Stimulated activated CD8-positive, alpha-beta memory T cell treated with anti-CD3 and anti-CD28 coated beads, Interleukin-15, amount 100 ng/mL, for 24 hours (primary cell): ENCODE data around the gene XIRP2.
"Not testable (repeated sequence)": the region's sequence is repeated elsewhere in the genome, so short reads cannot be mapped to it uniquely, and the experiment has no call there.

Experiments used
- DNase-seq: peaks from one replicate; pipeline ENCODE4 v3.0.0-alpha.2; 2020; ENCODE audit warnings: low read depth

Gene XIRP2

DNA sequence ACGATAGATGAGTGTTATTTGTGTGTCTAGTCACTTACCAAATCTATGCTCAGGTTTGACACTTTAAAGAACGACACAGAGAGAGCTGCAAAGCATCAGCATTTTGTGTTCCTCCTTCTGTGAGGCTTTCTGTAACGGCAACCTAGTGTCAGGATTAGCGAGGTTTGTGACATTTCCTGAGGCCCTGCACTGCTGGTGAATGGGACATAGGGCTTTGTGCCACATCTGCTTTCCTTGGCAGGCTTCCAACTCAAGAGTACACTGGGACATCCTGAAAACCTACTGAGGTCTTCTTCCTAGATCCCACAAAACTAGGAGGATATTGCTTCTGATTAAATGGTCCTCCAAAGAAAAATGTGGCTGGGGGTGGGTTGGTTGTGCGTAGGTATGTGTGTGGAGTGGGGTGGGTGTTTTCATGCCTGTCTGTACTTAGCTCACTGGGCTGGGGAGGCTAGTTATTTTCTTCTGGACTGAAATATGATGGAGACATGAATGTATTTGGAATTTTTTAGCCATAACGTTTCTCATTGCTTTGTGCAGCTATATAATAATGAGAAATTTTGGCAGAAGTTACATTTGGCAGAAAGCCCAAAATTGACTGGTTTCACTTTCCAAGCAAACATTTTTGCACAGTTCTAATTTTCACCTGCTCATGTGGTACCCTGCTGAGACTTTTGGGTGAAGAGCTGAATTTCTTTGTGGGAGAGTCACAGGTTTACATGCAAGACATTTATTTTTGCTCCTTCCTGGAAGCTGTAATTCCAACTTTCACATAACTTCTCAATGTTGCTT, 308.4 kb downstream of the XIRP2 start:
- DNase-seq = no peak

DNA sequence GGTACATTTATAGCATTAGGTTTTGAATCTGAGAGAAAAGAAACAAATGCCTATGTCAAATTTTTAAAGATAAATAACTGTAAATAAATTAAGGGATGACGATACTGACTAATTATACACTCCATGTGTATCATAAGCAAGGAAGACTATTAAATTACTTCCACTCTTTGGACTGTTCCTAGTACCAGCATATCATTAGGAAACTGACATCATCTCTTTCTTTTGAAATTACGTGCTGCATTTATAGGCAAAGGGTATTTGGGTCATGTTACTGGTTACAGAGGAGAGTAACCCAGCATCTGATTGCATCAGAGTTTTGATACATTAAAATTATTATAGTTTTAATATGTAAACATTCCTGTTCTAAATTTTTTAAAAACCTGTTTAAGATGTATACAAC, 309.7 kb downstream of the XIRP2 start:
- no peak for DNase-seq

DNA sequence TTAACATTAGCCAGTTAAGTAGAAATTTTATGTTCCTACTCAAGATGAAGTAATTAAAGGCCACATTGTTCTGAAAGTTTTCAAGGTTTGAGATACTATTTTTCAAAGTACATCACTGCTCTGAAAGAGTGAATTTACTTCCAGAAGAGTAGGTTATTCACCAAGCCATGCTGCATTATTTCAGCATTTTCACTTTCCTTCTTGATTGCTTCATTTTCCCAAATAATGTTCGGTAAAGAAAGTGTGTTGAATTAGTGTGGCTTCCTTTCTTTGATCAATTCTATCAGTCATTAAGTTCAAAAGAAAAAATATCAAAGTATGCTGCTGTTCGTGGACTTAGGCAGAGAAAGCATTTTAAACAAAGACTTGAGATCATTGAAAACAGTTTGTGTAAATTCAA, 310.3 kb downstream of the XIRP2 start:
- no peak for DNase-seq

DNA sequence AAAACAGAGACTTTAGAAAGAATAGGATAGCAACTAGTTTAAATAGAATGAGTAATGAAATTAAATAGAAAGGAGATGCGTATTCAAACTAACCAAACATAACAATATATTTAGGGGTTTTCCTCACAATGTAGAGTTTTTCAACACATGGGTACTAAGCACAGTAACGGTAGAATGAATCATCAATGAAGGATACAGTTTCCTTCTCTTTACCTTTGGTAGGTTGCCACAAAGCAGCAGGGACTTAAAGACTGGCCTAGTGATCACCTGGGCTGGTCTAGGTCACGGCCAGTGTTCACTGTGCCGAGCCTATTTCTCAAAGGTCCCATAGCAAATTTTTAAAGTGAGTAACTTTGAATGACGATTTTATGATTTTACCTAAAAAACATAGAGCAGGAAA, 311.7 kb downstream of the XIRP2 start:
- DNase-seq = no peak

DNA sequence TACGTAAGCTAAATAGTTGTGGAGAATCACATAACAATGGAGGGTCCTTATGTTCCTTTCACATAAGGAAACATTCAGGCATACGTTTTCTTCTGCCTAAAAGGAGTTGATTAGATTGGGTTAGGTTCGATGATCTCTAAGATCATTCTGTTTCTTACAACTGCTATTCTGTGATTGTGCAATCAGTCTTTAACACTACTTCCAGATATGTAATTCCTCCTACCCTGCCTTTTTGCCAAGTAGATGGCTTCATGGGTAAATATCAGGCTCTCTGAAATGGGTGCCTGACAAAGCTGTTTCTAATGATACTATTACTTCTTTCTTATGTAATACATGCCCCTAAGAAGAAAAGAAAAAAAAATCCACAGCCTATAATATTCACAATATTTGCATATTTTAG, 321.5 kb downstream of the XIRP2 start:
- DNase-seq = no peak

DNA sequence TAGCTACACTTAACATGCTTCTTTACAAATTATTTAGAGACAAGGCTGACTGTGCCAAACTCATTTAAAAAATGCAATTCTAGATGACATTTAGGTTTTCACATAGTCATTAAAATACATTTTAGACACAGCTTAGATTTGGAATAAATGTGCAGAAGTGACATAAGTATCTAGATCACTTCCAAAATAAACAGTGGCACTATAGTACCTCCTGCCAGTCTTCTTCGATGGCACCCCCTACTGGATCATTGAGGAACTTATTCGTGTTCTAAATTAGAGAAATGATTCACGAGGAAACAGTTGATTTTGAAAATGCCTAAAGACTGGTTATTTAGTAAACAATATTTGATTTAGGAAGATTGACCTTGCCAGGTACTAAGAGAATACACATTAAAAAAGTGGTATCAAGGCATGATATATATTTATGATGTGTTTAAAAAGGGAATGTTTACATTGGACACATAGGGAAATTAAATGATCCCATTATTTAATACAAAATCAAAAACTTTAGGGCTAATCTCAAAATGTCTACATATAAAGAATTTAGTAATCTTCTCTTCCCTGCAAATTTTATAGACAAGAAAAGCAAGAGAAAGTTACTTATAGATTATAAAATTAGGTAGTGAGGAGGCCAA, 323.9 kb downstream of the XIRP2 start:
- no peak for DNase-seq

DNA sequence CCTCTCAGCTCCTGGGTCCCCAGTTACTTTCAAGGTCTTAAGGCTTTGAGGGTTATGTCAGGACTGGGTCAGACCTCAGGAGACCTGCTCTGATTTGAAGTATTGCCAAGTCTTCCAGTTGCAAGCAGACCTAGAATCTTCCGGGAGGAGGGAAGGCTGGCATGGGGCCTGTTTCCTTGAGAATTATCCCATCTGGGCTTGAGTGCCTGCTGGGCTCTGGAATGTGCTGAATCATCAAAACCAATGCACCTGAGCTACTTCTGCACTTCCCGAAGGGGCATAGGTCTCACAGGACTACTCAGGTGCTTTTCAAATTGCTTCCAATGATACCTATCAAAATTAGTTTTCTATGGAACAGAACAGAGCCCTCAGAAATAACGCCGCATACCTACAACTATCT, 327.3 kb downstream of the XIRP2 start:
- DNase-seq = no peak

DNA sequence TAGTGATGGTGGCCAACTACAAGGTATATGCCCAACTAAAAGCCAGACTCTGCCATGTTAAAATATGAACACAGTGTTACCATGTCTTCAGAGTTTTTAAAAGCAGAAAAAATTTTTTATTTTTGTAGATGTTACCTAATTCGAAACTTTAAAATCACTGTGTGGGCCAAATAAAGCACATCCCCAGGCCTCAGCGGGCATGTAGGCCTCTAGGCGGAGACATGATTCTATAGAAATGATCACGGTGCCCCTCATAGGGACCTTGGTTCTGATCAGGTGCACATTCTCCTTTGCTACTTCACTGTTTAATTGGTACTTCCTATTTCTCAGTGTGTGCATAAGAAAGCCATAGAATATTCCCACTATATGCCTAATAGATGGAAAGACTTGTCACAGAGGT, 349.2 kb downstream of the XIRP2 start:
- DNase-seq = no peak

DNA sequence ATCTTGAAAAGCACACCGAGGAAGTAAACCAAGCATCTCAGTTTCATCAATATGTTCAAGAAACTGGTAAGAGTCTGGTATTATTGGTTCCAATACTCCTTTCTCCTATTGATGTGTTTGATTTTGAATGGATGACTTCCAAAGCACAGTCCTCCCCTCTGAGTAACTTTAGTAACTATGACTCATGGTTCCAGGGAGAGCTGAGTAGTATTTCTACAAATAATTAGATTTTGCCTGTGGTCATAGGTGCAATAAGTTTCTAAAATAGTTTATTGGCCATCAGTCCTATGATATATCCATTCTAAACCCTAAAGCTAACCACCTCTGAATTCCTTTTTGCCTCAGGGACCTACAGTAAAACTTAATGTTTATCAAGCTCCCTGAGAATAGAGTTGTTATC, 352.4 kb downstream of the XIRP2 start:
- no peak for DNase-seq

DNA sequence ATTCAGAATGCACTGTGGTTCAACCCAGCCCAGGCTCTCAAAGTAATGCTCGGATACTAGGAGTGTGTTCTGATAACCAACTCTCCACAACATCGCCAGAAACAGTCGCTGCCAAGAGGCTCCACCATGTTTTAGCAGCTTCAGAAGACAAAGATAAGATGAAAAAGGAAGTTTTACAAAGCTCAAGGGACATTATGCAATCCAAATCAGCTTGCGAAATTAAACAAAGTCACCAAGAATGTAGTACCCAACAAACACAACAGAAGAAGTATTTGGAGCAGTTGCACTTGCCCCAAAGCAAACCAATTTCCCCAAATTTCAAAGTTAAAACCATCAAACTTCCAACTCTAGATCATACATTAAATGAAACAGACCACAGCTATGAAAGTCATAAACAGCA, 360.9 kb downstream of the XIRP2 start:
- no peak for DNase-seq

DNA sequence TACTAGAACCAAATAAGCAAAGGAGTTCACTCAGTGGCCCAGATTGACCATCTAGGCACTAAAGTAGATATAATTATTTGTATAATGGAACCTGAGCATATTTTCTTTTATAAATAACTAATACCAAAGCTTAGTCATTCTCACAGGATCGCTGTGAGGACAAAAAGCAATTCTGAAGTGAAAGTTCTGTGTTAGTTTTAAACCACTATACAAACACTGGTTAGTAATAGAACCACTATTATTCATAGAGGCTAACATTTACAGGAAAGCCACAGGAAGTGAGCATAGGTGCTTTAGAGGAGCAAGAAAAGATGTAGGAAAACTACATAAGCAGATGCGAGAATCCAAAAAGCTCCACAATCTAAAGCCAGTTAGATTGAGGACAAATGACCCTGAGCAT, 364.7 kb downstream of the XIRP2 start:
- no peak for DNase-seq

DNA sequence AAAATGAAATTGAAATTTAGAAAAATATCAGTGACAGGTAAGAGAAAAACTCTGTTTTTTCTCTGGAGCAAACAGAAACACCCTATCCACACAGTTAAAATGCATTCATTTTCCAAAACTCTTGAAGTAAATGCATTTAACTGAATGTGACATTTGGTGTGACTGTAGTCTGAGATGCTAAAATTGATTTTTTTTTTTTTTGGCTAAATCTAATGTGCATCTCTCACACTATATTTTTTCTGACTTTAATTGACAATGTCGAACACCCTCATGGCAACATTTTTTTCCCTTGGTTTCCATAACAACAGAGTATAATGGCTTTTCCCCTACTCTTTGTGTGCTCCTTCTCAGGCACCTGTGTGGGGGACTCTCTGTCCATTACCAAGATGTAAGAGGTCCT, 366.4 kb downstream of the XIRP2 start:
- no peak for DNase-seq

DNA sequence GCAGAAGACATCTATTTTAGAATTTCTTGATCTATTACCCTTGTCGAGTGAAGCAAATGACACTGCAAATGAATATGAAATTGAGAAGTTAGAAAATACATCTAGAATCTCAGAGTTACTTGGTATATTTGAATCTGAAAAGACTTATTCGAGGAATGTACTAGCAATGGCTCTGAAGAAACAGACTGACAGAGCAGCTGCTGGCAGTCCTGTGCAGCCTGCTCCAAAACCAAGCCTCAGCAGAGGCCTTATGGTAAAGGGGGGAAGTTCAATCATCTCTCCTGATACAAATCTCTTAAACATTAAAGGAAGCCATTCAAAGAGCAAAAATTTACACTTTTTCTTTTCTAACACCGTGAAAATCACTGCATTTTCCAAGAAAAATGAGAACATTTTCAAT, 370.4 kb downstream of the XIRP2 start:
- no peak for DNase-seq

DNA sequence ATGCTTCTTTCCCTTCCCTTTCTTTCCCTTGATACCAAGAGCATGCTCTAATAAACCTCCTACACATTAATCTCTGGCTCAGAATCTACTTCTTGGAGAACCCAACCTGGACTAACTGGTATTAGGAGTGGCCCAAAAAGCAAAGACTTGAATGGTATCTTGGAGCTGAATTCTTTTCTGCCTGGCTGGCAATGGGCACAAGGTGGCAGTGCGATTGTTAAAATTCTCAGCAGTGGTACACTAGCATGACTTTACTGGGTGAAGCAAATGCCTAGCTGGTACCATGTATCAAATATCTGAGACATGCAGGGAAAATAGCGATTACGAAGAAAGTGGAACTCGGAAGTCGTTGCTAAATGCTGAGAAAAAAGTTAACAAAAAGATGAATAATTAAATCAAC, 376.1 kb downstream of the XIRP2 start:
- DNase-seq = no peak

DNA sequence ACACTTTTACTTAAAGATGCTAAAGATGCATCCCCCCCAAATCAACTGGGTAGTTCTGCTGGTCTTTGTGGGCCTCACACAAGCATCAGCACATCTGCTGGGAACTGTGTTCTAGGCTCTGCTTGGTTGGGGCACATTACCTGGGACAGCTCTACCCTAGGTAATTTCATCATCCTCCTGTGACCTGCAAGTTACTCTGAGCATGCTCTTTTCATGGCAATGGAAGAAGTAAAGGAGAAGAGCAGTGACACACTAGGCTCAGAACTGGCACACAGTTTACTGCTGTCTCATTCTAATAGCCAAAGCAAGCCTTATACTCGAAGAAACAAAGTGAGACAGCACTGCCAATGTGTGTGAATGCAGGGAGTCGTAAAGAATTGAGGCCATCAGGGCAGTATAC, 376.7 kb downstream of the XIRP2 start:
- no peak for DNase-seq

DNA sequence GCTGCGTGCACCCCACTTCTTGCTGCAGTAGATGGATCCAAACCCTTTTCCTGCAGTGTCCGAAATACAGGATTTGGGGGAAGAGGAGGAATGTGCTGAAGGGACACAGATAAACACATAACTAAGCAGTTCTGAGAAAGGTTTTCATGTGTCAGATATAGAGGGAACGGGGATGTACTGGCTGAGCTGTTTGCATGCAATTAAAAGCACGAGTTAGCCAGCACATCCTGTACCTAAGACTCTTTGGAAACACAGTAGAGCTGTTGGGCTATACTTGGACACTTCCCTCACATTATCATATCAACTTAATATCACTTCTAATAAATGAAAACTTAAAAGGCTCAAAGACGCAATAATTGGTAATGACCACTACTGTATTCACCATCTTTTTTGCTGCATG, 377.4 kb downstream of the XIRP2 start:
- DNase-seq = no peak

DNA sequence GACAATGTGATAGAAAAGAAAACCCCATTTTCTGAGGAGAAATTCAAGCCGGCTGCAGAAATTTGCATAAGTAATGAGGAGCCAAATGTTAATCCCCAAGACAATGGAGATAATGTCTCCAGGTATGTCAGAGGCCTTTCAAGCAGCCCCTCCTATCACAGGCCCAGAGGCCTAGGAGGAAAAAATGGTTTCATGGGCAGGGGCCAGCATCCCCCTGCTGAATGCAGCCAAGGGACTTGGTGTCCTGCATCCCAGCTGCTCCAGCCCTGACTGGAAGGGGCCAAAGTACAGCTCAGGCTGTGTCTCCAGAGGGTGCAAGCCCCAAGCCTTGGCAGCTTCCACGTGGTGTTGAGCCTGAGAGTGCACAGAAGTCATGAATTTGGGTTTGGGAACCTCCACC, 380.0 kb downstream of the XIRP2 start:
- DNase-seq = not testable (repeated sequence)

DNA sequence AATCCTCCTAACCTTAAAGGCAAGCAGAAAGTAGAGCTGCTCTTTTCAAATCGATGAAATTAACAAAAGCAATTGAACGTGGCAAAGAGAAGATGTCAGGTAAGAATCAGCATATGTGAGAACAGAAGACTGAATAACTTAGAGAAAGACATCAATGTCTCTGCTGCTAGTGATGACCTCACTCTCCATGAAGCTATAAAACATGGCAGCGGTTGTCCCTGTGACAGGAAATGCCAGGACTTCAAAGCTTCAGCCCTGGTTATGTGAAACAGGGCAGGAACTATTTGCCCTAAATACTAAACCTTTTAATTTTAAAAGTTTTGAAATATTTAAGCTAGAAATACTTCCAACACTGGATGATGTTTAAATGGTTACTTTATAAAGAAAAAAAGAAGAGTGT, 383.7 kb downstream of the XIRP2 start:
- DNase-seq = no peak

DNA sequence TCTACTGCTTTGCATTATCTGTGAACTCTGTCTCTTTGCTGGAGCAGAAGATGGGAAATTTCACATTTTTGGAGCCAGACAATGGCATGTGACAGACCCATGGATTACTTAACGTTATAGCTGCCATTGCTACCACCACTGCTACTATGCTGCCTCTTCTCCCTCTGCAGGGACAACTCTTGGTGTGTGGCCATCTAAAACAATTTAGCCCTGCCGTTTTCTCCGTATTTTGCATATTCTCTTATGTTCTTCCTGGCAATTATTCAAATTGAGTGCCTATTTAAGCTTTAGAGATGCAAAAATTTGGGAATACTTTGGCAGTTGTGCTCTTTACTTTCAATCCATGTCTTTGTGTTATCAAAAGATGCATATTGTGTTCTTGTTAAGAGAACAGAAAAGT, 386.8 kb downstream of the XIRP2 start:
- DNase-seq = no peak

DNA sequence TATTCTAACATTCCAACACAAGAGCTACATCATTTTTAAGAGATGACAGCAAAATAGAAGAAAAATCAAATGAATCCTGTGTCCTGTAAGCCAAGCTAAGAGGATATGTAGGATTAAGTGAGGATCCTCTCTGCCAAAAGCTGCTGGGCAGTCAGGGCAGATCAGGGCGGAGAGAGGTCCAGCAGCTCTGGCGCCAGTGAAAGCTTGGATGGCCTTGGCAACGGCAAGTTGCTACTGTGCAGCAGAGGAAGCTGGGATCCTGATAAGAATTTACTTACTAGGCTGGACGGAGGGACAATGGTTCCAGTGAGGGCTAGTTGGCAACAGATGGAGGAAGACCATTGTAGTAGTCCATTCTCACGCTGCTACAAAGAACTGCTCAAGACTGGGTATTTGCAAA, 391.5 kb downstream of the XIRP2 start:
- no peak for DNase-seq

DNA sequence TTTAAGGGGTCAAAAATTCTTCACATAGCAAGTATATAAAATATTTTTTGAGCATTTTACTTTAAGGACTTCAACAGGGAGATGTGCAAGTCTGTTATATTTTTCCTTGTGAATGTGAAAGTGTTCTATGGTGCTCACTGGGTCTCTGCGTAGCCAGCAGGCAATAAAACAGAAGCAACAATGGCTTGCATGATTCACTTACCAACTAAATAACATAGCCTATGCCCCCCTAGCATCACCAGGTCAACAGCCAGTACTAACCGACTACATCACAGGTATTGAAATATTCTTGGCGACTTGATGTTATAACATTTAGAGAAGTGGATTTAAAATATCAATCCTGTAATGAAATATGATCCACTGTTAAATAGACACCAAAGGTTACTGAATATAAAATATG, 398.9 kb downstream of the XIRP2 start:
- no peak for DNase-seq

DNA sequence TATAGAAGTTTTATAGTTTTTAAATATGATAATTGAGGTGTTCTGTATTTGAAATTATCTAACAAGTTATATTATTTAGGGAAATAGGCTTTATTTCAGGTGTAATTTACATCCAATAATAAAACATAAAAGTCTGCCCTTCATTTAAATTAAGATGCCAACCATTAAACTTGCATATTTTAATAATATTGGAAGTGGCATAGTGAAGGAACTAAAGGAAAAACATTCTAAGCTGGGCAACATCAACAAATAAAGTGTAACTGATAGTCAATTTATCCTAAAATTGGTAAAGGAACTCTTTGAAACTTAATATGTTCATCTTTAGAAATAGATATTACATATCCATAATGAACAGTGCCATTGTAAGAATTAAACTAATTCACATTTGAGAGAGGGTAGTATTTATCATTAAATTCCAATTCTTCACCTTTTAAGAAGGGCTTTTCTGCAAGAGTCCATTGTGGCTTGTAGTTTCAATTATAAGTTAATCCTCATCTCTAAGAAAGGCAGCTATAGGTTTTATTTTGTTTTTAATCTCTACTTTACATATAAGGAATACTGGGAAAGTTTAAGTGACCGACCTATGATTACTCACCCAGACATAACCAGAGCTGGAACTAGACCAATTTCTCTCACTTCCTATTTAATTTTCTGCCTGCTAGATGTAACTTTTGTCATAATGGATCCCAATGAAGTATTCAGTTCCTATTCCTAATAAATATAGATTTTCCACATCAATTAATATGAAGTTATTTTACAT, 401.6 kb downstream of the XIRP2 start:
- DNase-seq = no peak

DNA sequence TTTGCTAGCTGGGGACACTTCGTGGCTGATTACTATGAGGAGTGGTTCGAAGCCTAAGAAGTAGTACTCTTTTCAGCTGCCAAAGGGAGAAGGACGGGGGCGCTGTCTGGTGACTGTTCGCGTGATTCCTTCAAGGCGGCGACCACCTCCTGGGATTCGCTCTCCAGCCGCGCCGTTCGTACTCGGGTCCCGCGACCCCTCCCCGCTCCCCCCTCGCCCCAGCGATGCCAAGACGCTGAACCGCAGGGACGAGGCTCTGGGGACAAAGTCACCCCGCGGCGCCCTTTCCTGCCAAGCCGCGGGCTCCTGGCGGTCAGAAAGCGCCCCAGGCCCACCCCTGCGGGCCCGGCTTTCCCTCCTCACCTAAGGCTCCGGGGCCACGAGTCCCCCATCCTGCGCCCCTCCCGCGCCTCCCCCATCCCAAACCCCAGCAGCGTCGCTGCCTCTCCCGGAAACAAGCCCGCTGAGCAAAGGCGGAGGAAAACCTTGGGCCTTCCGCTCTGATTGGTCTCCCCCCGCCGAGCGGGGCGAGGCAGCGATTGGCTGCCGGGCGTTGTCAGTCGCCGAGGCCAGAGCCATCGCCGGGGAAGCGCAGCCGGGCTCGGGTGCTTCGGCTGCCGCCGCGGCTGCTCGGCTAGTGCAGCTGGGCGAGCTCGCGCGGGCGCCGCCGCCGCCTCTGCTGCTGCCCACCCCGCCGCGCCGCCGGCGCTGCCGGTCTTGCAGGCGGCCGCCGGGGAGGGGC, 404.3 kb downstream of the XIRP2 start, which contains the start of gene B3GALT1:
Gene B3GALT1, plus strand, starts transcription at position 572 of the 742 bp plus-strand sequence.
- DNase-seq = no peak
